Inflammatory macrophage treated with lipopolysaccharide for 1 hour (primary cell): ENCODE measurements around the gene RIMKLB.
A peak's percentile ranks its signal among the peaks of the same experiment; 100 is the strongest.
"Not testable (repeated sequence)": the region's sequence is repeated elsewhere in the genome, so short reads cannot be mapped to it uniquely, and the experiment has no call there.

Source experiments
- DNase-seq, 2 donors: peaks; one replicate each; pipeline ENCODE4 v3.0.0-alpha.2; 2020 to 2022

The RIMKLB gene

DNA sequence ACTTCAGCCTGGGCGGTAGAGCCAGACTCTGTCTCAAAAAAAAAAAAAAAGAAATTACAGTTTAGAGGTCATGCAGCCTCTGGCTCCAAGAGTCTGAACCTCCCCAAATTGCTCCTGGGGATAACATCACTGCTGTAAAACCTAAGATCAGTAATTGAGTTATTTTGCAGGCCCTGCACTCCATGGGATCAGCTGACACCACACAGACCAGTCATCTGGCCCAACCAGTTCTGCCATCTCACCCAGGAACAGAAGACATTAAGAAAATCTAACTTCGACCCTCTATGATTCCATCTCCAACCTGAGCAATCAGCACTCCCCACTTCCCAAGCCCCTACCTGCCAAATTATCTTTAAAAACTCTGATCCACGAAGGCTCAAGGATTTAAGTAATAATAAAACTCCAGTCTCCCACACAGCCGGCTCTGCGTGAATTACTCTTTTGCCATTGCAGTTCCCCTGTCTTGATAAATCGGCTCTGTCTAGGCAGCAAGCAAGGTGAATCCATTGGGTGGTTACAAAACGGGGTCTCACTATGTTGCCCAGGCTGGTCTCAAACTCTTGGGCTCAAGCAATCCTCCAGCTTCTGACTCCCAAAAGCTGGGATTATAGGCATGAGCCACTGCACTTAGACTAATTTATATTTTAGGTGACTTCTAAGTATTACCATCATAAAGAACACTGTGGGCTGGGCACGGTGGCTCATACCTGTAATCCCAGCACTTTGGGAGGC lies 123.1 kb downstream of the RIMKLB start:
- not testable (repeated sequence) for DNase-seq

DNA sequence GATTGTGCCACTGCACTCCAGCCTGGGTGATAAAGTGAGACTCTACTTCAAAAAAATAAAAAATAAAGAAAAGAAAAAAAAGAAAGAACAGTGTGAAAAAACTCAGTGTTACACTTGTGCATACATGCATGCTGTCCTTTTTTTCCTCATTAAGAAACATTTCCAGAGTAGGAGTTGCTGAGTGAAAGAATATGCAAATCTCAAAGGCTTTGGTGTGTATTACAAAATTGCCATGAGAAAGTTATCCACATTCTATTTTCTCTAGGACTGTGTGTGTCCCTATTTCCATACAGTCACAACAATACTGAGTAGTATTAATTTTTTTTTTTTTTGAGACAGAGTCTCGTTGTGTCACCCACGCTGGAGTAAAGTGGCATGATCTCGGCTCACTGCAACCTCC lies 123.8 kb downstream of the RIMKLB start:
- DNase-seq, result no peak

DNA sequence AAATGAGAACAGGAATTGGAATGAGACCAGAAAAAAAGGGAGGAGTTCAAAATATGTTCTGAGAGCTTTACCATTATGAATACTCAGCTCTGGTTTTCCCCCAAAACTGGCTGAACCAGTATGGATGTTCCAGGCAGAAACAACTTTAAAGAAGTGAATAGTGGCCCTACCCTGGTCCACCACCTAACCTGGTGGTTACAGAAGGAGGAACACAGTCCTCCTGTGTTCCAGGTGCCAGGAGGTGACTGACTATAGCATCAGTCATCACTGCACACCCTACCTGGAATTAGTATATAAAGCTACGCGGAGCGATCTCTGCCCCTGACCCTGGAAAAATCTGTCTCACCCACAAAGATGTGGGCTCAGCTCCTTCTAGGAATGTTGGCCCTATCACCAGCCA lies 124.5 kb downstream of the RIMKLB start, which contains the start of gene A2ML1:
Gene A2ML1 (plus strand): TSS at position 324 of the 400 bp plus-strand sequence. CDS start 31 bp downstream, at position 355.
- DNase-seq, result no peak

DNA sequence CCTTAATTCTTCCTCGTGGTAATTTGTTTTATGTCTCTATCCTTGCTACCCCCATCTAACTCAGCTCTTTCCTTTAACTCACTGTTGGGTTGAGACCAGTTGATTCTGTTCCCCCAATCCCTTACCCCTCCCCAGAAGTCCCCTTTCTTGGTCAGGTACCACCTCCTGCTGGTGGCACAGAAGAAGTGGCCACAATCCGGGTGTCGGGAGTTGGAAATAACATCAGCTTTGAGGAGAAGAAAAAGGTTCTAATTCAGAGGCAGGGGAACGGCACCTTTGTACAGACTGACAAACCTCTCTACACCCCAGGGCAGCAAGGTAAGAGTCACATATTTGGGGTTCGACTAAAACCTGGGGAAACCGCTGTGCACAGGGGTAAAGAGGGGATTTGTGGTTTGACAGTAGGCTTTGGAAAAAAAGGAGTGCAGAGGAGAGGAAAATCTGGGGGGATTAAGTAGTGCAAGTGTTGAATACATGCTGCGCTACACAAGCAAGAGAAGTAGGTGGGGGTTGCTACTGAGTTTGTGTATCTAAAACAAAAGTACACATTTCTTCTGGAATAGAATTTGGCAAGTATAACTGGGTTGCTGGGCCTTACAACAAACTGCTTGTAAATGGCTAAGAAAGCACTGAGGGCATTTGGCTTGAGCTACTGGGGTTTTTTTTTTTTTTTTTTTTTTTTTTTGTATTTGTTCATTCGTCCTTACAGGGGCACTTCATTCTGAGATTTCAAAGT lies 125.9 kb downstream of the RIMKLB start:
- peak in 1 of 2 donors; percentile 17 for DNase-seq

DNA sequence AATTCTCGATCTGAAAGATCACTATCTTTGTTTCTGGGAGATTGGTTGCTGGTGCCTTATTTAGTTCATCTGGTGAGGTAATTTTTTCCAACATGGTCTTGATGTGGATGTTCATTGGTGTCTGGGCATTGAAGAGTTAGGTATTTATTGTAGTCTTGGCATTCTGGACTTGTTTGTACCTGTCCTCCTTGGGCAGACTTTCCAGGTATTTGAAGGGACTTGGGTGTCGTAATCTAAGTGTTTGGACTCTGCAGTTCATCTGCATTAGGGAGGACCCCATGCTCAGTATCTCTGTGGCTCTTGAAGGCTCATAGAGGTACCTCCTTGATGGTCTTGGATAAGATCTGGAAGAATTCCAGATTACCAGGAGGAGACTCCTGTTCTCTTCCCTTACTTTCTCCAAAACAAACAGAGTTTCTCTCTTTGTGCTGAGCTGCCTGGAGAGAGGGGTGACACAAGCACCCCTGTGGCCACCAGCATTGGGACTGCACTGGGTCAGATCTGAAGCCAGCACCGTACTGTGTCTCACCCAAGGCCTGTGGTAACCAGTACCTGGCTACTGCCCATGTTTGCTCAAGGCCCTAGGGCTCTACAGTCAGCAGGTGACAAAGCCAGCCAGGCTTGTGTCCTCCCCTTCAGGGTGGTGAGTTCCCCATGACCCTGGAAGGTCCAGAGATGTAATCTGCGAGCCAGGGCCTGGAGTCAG lies 129.9 kb downstream of the RIMKLB start:
- DNase-seq, result no peak

DNA sequence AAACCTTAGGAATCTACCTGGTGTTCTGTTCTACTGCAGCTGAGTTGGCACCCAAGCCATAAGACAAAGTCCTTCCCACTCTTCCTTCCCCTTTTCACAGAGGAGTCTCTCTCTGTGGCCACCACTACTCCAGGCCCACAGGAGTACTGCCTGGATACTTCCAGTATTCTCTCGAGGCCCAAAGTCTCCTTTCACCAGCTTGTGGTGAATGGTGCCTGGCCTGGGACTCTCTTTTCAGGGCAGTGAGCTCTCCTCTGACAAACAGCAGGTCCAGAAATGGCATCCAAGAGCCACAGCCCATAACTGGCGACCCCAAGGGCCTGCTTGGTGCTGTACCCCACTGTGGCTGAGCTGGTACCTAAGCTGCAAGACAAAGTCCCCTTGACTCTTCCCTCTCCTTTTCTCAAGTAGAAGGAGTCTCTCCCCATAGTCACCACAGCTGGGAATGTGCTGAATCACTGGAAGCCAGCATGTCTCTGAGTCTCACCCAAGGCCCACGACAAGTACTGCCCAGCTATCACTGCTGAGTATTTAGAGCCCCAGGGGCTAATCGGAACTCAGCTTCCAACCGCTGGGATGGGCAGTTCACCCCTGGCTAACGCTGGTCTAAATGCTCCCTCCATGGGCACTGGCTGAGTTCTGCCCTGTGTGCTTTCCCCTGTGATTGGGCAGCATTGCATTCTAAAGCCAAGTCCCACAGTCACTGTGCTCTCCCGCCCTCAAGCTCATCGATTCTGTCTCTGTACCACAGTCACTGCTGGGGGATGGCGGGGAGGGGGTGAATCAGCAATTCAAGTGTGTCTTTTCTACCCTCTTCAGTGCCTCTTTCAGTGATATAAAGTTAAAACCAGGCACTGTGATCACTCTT lies 130.7 kb downstream of the RIMKLB start:
- DNase-seq, result peak in 1 of 2 donors; percentile 17

DNA sequence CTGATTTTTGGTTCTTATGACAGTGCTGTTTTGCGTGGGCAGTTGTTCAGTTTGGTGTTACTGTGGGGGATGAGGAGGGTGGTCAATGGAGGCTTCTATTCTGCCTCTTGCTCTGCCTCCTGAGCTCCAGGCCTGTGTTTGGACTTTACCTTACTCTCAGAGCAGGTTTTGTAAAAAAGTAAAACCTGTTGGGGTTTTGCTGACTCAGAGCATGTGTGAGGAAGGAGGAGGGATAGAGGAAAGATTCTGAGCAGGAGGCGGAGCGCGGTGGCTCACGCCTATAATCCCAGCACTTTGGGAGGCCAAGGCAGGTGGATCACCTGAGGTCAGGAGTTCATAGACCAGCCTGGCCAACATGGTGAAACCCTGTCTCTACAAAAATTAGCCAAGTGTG lies 131.3 kb downstream of the RIMKLB start:
- DNase-seq, result no peak

DNA sequence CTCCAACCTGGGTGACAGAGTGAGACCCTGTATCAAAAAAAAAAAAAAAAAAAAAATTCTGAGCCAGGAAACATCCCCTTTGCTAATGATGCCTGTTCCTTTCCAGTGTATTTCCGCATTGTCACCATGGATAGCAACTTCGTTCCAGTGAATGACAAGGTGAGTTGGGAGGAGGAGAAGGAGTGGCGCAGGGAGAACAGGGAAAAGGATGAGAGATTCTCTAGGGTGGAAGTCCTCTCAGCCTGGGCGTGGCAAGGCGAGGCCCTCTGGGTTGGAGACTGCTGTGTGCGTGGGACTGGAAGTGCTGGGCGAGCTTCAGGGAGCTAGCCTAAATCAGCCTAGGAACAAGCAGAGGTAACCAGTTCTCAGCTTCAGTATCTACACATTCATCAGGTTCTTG lies 131.8 kb downstream of the RIMKLB start:
- DNase-seq, result no peak

DNA sequence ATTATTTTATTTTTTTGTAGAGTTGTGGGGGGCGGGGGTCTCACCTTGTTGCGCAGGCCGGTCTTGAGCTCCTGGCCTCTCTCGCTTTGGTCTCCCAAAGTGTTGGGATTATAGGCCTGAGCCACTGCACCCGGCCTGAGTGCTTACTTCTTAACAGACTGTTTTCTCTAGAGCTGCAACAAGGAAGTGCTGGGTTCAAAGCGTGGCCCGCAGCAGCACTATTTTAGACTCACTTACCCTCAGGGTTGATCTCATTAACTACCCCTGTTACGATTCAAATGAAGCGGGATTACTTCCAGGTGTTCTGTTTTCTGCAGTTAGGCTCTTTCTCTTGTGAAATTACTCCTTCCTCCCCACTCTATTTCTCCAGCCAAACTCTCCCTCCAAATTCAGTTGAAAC lies 133.3 kb downstream of the RIMKLB start:
- DNase-seq, result no peak

DNA sequence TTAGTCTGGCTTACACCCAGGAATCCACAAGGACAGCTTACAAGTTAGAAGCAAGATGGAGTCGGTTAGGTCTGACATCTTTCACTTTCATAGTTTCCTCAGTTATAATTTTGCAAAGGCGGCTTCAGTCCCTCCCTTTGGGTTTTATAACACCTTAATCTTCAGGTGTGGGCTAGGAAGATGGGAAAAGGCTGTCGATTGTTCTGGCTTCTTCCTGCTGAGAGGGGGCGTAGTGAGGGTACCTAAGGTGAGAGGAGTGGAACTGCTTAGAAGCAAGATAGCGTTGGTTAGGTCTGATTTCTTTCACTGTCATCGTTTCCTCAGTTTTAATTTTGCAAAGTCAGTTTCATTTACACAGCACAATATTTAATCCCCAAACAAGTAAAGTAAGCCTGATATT lies 134.7 kb downstream of the RIMKLB start:
- DNase-seq, result no peak
